Psoas muscle (tissue), 8 donors: ENCODE results near the gene VSIG10L2. TPM values are rescaled to one million over a fixed set of nuclear protein-coding genes. Genes with fewer than 3 reads are reported as not detected.

Experiments used
- ATAC-seq, 4 donors: fragments of 200-7000 bp; cut with Tn5 transposase; one replicate each; pipeline ENCODE4 v1.9.1; 2020; ENCODE audit warnings: moderate library complexity in 3 of 4, mild to moderate bottlenecking in 2 of 4
- DNase-seq, 2 donors: peaks; one replicate each; pipeline ENCODE4 v3.0.0-alpha.2; 2020
- H3K27ac ChIP-seq: fragments of 200-600 bp; one replicate; pipeline ENCODE4 v1.8.0; 2022
- H3K27me3 ChIP-seq, 3 donors: fragments of 200-600 bp in 1 of 3; one replicate each; pipeline versions ENCODE4 v1.6.1 to v1.8.0; 2013 to 2022; ENCODE audit warnings: low read length in 2 of 3, mild to moderate bottlenecking in 2 of 3, moderate library complexity in 1 of 3; ENCODE audit not compliant: insufficient read depth in 3 of 3
- H3K36me3 ChIP-seq, 2 donors: fragments of 200-600 bp in 1 of 2; one replicate each; pipeline versions ENCODE4 v1.6.1 to v1.8.0; 2013 to 2022; ENCODE audit warnings: low read depth in 1 of 2, mild to moderate bottlenecking in 1 of 2, moderate library complexity in 1 of 2; ENCODE audit not compliant: insufficient read depth in 1 of 2
- H3K4me1 ChIP-seq: fragments of 200-600 bp; one replicate; pipeline ENCODE4 v1.8.0; 2022
- H3K4me3 ChIP-seq: fragments of 200-600 bp; one replicate; pipeline ENCODE4 v1.8.0; 2022; ENCODE audit warnings: mild to moderate bottlenecking
- H3K9me3 ChIP-seq: fragments of 200-600 bp; one replicate; pipeline ENCODE4 v1.8.0; 2022
- WGBS, 3 donors: extraction: QIAGEN DNeasy Blood & Tissue Kit; methylation state at CpG; one replicate each; pipeline versions ENCODE4 v1.1.6 to v1.1.7; 2013; 5-methylcytosine and 5-hydroxymethylcytosine counted together
- intact Hi-C, 2 donors: fragments of 100-400 bp; cut with DNase I; formaldehyde crosslinking; loops; one replicate each; pipeline versions ENCODE4 v1.11.0 to v1.14.2; 2022
- polyA plus RNA-seq, 3 donors: library from polyadenylated mRNA; stranded (reverse); fragments of 200-250 nt; gene quantifications; one replicate each; pipeline ENCODE4 v1.2.3, GENCODE V29; 2013
- total RNA-seq, 4 donors: library from RNA; stranded (reverse); fragmentation: NEBNext Ultra II Directional in 2 of 4; extraction: Animal tissue kit (Norgen Biotek cat#: 25700) in 2 of 4; gene quantifications; one replicate each; pipeline versions ENCODE4 v1.2.1 to v1.2.4, GENCODE V29; 2021 to 2023
- TF ChIP-seq, protein P1 (sequence below): fragments of 200-600 bp; IDR thresholded peaks from one replicate; pipeline ENCODE4 v1.8.0; 2022; ENCODE audit warnings: antibody characterized with exemption
- donor health status: healthy with polysubstance abuse.
- donor health status: DM: no; HTN: no; CAD: no; lungs with moderate emphysema.
- donor health status: Bipolar disorder and iron deficiency.
- donor health status: healthy.
- donor health status: DM: yes; HTN: yes; CAD: no.
- donor health status: DM: no; HTN: no; CAD: no.
- donor health status: DM: no; HTN: no; CAD: no.
- donor health status: DM: yes; HTN: yes; CAD: no.

VSIG10L2 gene
- total and polyA plus RNA-seq, 7 donors = 0.21 TPM; not detected in 6

DNA sequence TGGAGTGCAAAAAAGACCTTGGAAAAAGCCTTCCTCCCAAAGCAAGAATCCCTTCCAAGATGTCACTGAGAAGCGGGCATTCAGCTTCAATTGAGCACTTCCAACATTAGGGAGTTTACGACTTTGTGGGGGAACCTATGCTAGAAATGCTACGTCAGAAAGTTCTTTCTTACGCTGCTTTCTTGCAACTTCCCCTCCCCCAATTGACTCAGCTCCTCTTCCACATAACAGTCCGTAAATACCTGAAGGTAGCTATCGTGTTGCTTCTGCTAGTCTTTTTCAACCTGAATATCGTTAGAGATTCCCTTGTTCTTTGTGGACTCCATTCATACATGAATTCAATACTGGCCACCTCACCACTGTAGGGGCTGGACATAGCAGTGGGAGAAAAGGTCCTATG lies 47.0 kb downstream of the VSIG10L2 start:
- Histone ChIP-seq H3K9me3 (no peaks in the 10 kb centered on the region), H3K4me3 (no peak overlapping the region), H3K36me3 (peaks cover 0 to 4% of the 10 kb centered on the region in 2 donors), H3K27me3 (no peaks in the 10 kb centered on the region), H3K4me1 (no peaks in the 10 kb centered on the region), H3K27ac (no peak overlapping the region)
- TF ChIP-seq, protein P1, sequence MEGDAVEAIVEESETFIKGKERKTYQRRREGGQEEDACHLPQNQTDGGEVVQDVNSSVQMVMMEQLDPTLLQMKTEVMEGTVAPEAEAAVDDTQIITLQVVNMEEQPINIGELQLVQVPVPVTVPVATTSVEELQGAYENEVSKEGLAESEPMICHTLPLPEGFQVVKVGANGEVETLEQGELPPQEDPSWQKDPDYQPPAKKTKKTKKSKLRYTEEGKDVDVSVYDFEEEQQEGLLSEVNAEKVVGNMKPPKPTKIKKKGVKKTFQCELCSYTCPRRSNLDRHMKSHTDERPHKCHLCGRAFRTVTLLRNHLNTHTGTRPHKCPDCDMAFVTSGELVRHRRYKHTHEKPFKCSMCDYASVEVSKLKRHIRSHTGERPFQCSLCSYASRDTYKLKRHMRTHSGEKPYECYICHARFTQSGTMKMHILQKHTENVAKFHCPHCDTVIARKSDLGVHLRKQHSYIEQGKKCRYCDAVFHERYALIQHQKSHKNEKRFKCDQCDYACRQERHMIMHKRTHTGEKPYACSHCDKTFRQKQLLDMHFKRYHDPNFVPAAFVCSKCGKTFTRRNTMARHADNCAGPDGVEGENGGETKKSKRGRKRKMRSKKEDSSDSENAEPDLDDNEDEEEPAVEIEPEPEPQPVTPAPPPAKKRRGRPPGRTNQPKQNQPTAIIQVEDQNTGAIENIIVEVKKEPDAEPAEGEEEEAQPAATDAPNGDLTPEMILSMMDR = no peak
- ATAC-seq = no peak
- WGBS, 3 donors = 89 to 95% (median 91%) methylated on average over 7 of the region's 7 CpGs
- intact Hi-C loops = no loop called here
- no peak for DNase-seq

DNA sequence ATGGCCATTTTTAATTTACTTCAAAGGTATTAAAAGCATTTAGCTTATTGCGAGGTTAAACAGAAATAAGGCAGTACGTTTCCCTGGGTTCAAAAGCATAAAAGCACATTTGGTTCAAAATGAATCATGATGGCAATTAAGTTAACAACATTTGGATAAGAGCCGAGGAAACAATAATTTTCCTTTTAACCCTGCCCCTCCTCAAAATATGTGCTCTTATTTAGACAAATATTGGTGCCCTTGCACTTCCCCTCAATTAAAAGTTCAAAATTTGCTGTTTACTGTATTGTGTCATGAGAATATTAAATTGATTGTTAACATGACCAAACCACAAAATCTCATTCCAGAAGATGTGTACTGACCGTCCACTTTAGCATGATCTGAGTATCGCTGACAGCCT lies 48.7 kb downstream of the VSIG10L2 start:
- H3K9me3 ChIP-seq = no peaks in the 10 kb centered on the region
- intact Hi-C loops = no loop called here
- DNase-seq = no peak
- no peak for ATAC-seq
- 91 to 95% (median 92%) methylated on average over 5 of the region's 5 CpGs for WGBS, 3 donors
- H3K4me3 ChIP-seq = no peak overlapping the region
- no peaks in the 10 kb centered on the region for H3K27me3 ChIP-seq
- no peak overlapping the region for H3K27ac ChIP-seq
- TF ChIP-seq, protein P1 = no peak
- peaks cover 0 to 4% of the 10 kb centered on the region in 2 donors for H3K36me3 ChIP-seq
- no peaks in the 10 kb centered on the region for H3K4me1 ChIP-seq

GRCh38 chr11:125995313-125995712 lies 49.5 kb downstream of the VSIG10L2 start:
- Histone ChIP-seq H3K27ac (no peak overlapping the region), H3K27me3 (no peaks in the 10 kb centered on the region), H3K9me3 (no peaks in the 10 kb centered on the region), H3K4me1 (no peaks in the 10 kb centered on the region), H3K4me3 (no peak overlapping the region), H3K36me3 (peaks cover 0 to 4% of the 10 kb centered on the region in 2 donors)
- DNase-seq (no peak), ATAC-seq (no peak)
- intact Hi-C loops = no loop called here
- WGBS, 3 donors = 69 to 80% (median 72%) methylated on average over 5 of the region's 5 CpGs
- TF ChIP-seq, protein P1 = no peak

DNA sequence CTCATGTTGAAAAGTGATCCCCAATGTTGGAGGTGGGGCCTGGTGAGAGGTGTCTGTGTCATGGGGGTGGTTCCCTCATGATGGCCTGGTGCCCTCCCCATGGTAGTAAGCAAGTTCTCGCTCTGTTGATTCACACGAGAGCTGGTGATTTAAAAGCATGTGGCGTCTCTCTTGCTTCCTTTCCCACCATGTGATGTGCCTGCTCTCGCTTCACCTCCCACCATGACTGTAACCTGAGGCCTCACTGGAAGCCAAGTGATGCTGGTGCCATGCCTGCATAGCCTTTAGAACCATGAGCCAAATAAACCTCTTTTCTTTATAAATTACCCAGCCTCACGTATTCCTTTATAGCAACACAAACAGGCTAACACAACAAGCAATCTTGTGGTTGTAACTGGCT lies 52.4 kb downstream of the VSIG10L2 start:
- DNase-seq (no peak), ATAC-seq (no peak)
- no peak overlapping the region for H3K27ac ChIP-seq
- TF ChIP-seq, protein P1 = no peak
- H3K9me3 ChIP-seq = no peaks in the 10 kb centered on the region
- intact Hi-C loops = no loop called here
- H3K36me3 ChIP-seq = peaks cover 0 to 7% of the 10 kb centered on the region in 2 donors
- no peaks in the 10 kb centered on the region for H3K4me1 ChIP-seq
- WGBS, 3 donors = 87 to 89% (median 89%) methylated on average over 5 of the region's 5 CpGs
- no peak overlapping the region for H3K4me3 ChIP-seq
- H3K27me3 ChIP-seq = no peaks in the 10 kb centered on the region

- no peak for DNase-seq
- 75 to 84% (median 78%) methylated on average over 6 of the region's 6 CpGs for WGBS, 3 donors
- Histone ChIP-seq H3K27ac (no peak overlapping the region), H3K36me3 (peaks cover 0 to 3% of the 10 kb centered on the region in 2 donors), H3K9me3 (no peaks in the 10 kb centered on the region), H3K4me3 (no peak overlapping the region), H3K4me1 (no peaks in the 10 kb centered on the region), H3K27me3 (no peaks in the 10 kb centered on the region)
- TF ChIP-seq, protein P1 = no peak
- intact Hi-C loops = no loop called here
- ATAC-seq = no peak
Observed at GRCh38 chr11:125999234-125999880, 53.5 kb downstream of the VSIG10L2 start.
